Occipital lobe (tissue), 2 donors: ENCODE results near the gene HMGCS2. TPM values are rescaled to one million over a fixed set of nuclear protein-coding genes. Genes with fewer than 3 reads are reported as not detected.
"Not testable (repeated sequence)": the region's sequence is repeated elsewhere in the genome, so short reads cannot be mapped to it uniquely, and the experiment has no call there.

Source experiments
- DNase-seq: peaks from one replicate; lab custom pipeline; 2025; lab: John Stamatoyannopoulos, UW
- total RNA-seq: library from RNA; depleted of rRNA; stranded (reverse); fragments of >200 nt; gene quantifications from one replicate; pipeline ENCODE4 v1.2.3, GENCODE V29; 2014

The HMGCS2 gene
- total RNA-seq, 1 donor from 2014 or later: not detected

- DNase-seq: no peak
These were observed 21.9 kb upstream of the HMGCS2 start for GRCh38 chr1:119790451-119791198.

GRCh38 chr1:119787776-119788175, 19.1 kb upstream of the HMGCS2 start:
- DNase-seq: no peak

DNA sequence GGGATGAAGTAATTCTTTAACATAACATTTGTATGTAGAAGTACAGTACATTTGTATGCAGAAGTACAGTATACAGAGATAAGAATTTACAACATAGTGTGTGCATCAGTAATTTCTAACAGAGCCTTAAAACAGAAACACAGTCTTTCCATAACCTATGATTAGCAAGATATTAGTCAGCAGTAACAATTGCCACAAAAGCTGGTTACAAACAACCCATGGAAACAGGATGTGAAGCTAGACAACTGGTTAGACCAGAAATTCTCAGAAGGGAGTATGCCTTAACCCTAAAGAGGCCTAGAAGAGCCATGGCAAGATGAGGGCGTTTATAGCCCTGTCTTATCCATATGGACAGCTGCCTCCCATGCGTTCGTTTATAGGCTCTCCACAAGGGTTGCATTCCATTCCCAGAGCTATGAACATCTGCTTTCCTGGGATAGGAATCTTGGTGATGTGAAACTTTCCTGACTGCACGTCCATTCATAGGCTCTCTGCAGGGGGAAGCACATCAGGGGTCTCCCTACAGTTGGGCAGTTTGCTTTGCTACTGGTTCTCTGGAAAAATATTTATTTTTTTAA, 17.9 kb upstream of the HMGCS2 start:
- not testable (repeated sequence) for DNase-seq

GRCh38 chr1:119786046-119786445, 17.3 kb upstream of the HMGCS2 start:
- DNase-seq: not testable (repeated sequence)

- DNase-seq: no peak
These were observed 15.6 kb upstream of the HMGCS2 start for GRCh38 chr1:119784191-119784781.

- no peak for DNase-seq
These were observed 14.9 kb upstream of the HMGCS2 start for GRCh38 chr1:119783354-119784185.

- no peak for DNase-seq
These were observed 14.1 kb upstream of the HMGCS2 start for GRCh38 chr1:119782631-119783325.

DNA sequence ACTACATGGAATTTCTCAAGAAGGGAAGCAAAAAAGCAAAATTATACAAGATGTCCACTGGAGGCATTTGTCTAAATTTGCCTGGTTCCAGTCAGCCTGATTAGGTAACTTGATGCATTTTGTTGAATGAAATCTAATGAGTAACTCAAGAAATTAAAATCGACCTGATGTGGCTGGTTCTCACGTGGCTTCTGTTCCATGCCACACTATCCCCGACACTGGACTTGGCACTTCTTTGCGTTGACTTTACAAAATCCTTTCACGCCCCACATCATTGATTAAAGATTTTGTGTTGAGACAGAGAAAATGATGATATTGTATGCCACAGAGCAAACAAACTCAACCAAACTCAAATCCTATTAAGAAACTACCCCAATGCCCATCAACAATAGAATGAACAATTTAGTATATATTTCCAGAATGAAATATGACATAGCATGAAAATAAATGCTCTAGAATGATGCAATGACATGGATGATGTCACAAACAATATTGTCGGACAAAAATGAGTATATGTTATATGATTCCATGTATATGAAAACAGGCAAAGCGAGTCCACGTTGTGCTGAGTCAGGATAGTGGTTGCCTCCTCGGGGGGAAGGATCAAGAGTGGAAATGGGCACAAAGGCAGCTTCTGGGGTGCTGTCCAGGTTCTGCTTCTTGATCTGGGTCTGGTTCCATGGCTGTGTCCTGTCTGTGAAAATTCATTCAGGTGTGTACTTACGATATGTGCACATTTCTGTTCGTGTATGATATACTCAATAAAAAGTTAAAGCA, 12.9 kb upstream of the HMGCS2 start:
- DNase-seq: no peak

DNA sequence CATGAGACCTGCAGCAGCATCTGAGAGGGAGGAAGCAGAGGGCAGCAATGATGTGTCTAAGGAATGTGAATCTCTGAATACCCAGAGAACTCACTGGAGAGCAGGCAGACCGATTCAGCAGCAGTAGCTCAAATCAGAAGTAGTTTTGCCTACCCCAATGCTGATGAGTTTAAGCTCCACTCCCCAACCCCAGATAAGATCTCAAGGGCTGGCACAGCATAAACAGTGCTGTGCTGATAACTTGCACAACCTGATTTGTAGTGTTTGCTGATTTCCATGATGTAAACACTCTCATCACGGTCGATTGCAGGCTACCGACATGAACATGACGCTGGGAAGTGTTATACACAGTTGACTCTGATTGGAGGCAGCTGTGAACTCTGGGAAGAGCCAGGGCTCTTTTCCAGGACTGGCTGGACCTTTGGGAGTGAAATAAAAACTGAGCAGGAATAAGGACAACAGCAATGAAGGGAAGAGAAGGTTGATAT, 11.2 kb upstream of the HMGCS2 start:
- no peak for DNase-seq

DNA sequence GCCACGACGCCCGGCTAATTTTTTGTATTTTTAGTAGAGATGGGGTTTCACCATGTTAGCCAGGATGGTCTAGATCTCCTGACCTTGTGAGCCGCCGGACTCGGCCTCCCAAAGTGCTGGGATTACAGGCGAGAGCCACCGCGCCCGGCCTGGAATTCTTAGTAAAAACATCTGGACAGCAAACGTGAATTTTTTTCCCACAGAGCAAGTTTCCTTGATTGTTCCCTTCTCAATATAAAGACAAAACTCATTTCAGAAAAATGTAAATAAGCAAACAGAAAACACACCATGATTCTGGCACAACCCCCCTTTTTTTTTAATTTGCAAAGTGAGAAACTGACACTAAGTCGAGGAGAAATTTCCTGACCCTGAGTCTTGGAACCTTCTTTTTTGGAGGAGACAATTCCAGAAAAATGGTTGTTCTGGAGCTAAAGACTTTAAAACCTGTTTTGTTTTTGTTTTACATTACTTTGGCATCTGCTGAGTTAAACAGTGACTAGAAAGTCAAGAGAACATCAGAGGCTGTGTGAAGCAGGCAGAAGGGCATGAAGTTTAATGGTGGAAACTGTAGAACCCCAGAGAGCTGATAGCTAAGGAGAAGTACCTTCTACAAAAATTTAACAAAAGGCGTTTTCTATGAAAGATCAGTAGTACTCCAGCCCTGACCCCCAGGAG, 10.3 kb upstream of the HMGCS2 start:
- no peak for DNase-seq

DNA sequence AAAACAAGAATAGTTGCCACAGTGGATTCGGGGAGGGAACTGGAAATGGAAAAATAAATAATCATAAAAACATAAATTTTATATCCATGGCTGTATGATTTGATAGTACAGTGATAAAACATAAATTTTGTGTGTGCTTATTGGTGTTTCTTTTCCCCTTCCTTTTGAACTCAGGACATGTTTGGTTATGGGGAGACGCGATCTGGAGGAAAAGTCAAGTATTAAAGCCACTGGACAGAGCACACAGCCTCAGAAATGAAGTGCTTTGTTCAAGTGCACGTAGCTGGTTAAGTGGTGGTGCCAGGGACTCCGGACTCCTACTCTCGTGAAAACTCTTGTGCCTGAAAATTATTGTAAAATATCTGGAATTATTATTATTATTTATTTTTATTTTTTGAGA, 9.7 kb upstream of the HMGCS2 start:
- no peak for DNase-seq

GRCh38 chr1:119774746-119775490, 6.2 kb upstream of the HMGCS2 start:
- DNase-seq: no peak

DNA sequence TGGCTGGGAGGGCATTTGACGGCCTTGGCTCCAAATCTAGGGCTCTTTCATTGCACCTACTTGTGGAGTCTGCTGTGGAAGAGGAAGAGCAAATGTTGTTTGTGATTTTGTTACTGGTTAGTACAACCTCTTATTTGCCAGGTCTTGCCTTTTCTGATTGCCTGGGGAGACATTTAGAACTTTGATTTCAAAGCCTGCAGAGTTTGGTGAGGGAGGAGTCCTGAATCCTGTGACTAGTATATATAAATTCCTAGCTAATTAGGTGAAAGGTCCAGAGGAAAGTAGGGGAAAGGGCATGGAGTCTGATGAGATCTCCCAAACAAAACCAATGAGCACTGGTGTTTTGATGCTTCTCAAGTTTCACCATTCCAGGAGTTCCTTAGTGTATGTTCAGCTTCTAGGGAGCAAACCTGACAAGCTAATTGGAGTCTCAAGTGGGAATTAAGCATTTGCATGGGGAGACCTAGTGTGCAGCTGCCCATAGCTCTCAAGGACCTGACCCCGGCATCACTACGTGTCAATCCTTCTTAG, 5.1 kb upstream of the HMGCS2 start:
- DNase-seq: no peak

DNA sequence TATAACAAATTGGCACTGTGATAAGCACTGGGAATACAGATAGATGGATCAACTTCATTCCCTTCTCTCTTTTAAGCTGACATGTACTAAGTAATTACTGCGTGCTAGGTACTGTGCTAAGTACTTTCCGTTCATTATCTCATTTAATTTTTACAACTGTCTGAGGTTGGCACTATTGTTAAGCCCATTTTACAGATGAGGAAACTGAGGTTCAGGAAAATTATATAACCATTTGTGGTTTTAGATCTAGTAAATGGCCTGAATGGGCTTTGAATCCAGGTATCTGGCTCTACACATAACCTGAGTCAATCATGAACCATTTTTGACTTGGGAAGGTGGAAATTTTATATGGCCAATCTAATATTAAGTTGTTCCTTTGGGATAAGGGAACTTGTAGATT, 3.6 kb upstream of the HMGCS2 start:
- no peak for DNase-seq

DNA sequence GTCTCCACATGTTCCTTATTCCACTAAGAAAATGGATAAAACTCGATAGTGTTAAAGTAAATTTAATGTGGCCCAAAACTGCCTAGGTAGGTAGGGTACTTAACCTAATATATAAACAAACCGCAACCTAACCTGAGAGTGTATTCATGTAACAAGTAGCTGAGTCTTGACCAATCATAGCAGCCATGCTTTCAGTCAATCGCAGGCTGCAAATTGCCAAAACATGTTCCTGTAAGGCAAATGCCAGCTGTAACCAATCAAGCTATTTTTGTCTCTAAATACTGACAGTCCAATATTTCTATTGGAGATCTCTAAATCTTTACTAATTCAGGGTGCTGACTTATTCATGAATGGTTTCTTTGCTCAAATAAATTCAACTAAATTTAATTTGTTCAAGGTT, 3.1 kb upstream of the HMGCS2 start:
- no peak for DNase-seq

DNA sequence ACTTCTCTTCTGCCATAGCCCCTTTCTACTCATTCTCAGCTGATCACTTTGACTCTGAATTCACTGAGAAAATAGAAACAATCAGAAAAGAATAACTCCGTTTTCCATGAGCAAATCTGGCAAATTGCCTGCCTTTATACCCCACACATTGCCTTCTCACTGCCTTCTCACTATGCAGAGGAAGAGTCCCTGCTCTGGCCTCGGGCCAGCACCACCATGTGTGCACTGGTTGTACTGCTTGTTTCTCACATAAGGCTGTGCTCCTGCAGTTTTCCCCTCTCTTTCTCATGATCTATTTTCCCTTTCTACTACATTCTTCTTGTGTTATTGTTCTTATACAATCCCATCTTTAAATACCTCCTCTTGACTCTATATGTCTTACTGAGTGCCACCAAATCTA, 2.3 kb upstream of the HMGCS2 start:
- no peak for DNase-seq

- DNase-seq: no peak
These were observed 1.2 kb downstream of the HMGCS2 start for GRCh38 chr1:119767486-119767885.

DNA sequence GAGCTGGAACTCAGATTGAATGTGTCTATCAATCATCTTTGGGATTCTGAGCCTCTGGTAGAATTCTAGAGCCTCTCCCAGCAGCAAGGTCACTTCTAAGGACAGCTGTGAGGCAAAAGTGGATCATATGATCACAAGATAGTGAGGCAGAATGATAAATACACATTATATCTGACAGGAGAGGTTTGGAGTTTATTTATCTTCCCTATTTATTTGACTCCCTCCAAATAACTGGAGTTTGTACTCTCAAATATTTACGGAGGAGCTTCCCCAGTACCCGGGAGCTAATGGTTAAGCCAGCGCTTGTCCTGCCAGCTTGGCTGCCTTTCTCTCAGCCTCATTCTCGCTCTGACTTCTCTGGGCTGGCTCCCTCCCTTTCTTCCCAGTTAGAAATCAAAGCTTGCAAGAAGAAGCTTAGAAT, 2.3 kb downstream of the HMGCS2 start:
- no peak for DNase-seq

- no peak for DNase-seq
These were observed 4.5 kb downstream of the HMGCS2 start for GRCh38 chr1:119764220-119764619.
